Measurements from ENCODE around the gene CHSY1. TPM values are rescaled to one million over a fixed set of nuclear protein-coding genes. Genes with fewer than 3 reads are reported as not detected.

CHSY1 gene
- total RNA-seq, 2 experiments from 2014 or later: 5.8 to 6.7 TPM

- Mint-ChIP-seq H3K4me3 (no peak overlapping the region), H3K27ac (no peak overlapping the region), H3K36me3 (ENCODE audit: low read depth) (peaks cover 37% of the 10 kb centered on the region), H3K27me3 (peaks cover under 1% of the 10 kb centered on the region), H3K9me3 (no peaks in the 10 kb centered on the region), H3K4me1 (ENCODE audit: low read depth) (no peaks in the 10 kb centered on the region)
- Histone ChIP-seq H3K9me3 (ENCODE audit: control insufficient read depth in 1 of 2, insufficient read depth in 1 of 2, low read length in 2 of 2) (no peaks in the 10 kb centered on the region), H3K4me3 (ENCODE audit: low read length) (no peak overlapping the region), H3K27me3 (ENCODE audit: control insufficient read depth in 1 of 2, insufficient read depth in 2 of 2, low read length in 2 of 2) (no peaks in the 10 kb centered on the region), H3K4me1 (ENCODE audit: insufficient read depth, low read length) (no peaks in the 10 kb centered on the region), H3K27ac (ENCODE audit: low read depth in 1 of 2, low read length in 2 of 2) (no peak overlapping the region), H3K36me3 (ENCODE audit: insufficient read depth, low read length) (peaks cover 24% of the 10 kb centered on the region)
- no peak for TF ChIP-seq CTCF (IDR thresholded peaks at IDR 0.05)
- ATAC-seq (ENCODE audit: poor library complexity) (no peak), DNase-seq (no peak)
- ChIA-PET POLR2A (interaction anchor here (1.1 to 1.2 kb wide), 2 partner anchors 9 to 19 kb away, joined by 3 read pairs; no protein-coding TSS in a partner anchor), CTCF (interaction anchor here (1.0 to 1.4 kb wide), 2 partner anchors 9 to 259 kb away, joined by 3 read pairs; no protein-coding TSS in a partner anchor)
- intact Hi-C loops (cut with DNase I, micrococcal nuclease): no loop called here
These were observed 15.7 kb upstream of the CHSY1 start for GRCh38 chr15:101267320-101268104.

- peaks cover 29% of the 10 kb centered on the region for H3K36me3 Mint-ChIP-seq (ENCODE audit: low read depth)
- H3K27ac ChIP-seq (ENCODE audit: low read depth in 1 of 2, low read length in 2 of 2): no peak overlapping the region
- no peaks in the 10 kb centered on the region for H3K4me1 Mint-ChIP-seq (ENCODE audit: low read depth)
- H3K4me1 ChIP-seq (ENCODE audit: insufficient read depth, low read length): no peaks in the 10 kb centered on the region
- no peaks in the 10 kb centered on the region for H3K9me3 Mint-ChIP-seq
- H3K27me3 ChIP-seq (ENCODE audit: control insufficient read depth in 1 of 2, insufficient read depth in 2 of 2, low read length in 2 of 2): no peaks in the 10 kb centered on the region
- POLR2A ChIA-PET: interaction anchor here (0.7 kb wide), 1 partner anchor 15 kb away, joined by 3 read pairs; the partner anchor contains the start of gene CHSY1
- H3K27ac Mint-ChIP-seq: no peak overlapping the region
- no peak overlapping the region for H3K4me3 Mint-ChIP-seq
- TF ChIP-seq CTCF (IDR thresholded peaks at IDR 0.05): no peak
- H3K9me3 ChIP-seq (ENCODE audit: control insufficient read depth in 1 of 2, insufficient read depth in 1 of 2, low read length in 2 of 2): no peaks in the 10 kb centered on the region
- CTCF ChIA-PET: interaction anchor here (1.4 kb wide), 1 partner anchor 258 kb away, joined by 3 read pairs; no protein-coding TSS in a partner anchor
- H3K27me3 Mint-ChIP-seq: peaks cover 6% of the 10 kb centered on the region
- intact Hi-C loops (cut with DNase I, micrococcal nuclease): no loop called here
- no peak overlapping the region for H3K4me3 ChIP-seq (ENCODE audit: low read length)
- H3K36me3 ChIP-seq (ENCODE audit: insufficient read depth, low read length): peaks cover 16% of the 10 kb centered on the region
- DNase-seq (no peak), ATAC-seq (ENCODE audit: poor library complexity) (no peak)
These were observed 14.9 kb upstream of the CHSY1 start for GRCh38 chr15:101266787-101267186.

- DNase-seq (no peak), ATAC-seq (ENCODE audit: poor library complexity) (no peak)
- H3K27me3 ChIP-seq (ENCODE audit: control insufficient read depth in 1 of 2, insufficient read depth in 2 of 2, low read length in 2 of 2): no peaks in the 10 kb centered on the region
- H3K27ac Mint-ChIP-seq: no peak overlapping the region
- peaks cover 22% of the 10 kb centered on the region for H3K36me3 Mint-ChIP-seq (ENCODE audit: low read depth)
- H3K27ac ChIP-seq (ENCODE audit: low read depth in 1 of 2, low read length in 2 of 2): no peak overlapping the region
- no peak overlapping the region for H3K4me3 ChIP-seq (ENCODE audit: low read length)
- no peaks in the 10 kb centered on the region for H3K4me1 ChIP-seq (ENCODE audit: insufficient read depth, low read length)
- ChIA-PET CTCF (no interaction called here), POLR2A (interaction anchor here (0.7 kb wide), 1 partner anchor 14 kb away, joined by 3 read pairs; the partner anchor contains the start of gene CHSY1)
- H3K9me3 Mint-ChIP-seq: no peaks in the 10 kb centered on the region
- no peak for TF ChIP-seq CTCF (IDR thresholded peaks at IDR 0.05)
- no peaks in the 10 kb centered on the region for H3K4me1 Mint-ChIP-seq (ENCODE audit: low read depth)
- H3K9me3 ChIP-seq (ENCODE audit: control insufficient read depth in 1 of 2, insufficient read depth in 1 of 2, low read length in 2 of 2): no peaks in the 10 kb centered on the region
- no peak overlapping the region for H3K4me3 Mint-ChIP-seq
- peaks cover 9% of the 10 kb centered on the region for H3K36me3 ChIP-seq (ENCODE audit: insufficient read depth, low read length)
- peaks cover 6% of the 10 kb centered on the region for H3K27me3 Mint-ChIP-seq
- intact Hi-C loops (cut with DNase I, micrococcal nuclease): no loop called here
These were observed 14.2 kb upstream of the CHSY1 start for GRCh38 chr15:101266034-101266433.
